Endothelial cell of umbilical vein (primary cell): ENCODE results near the gene VDR. TPM values are rescaled to one million over a fixed set of nuclear protein-coding genes. Genes with fewer than 3 reads are reported as not detected.

Experiments
- BruUV-seq: library from RNA; stranded (reverse); fragments of 400-500 nt; replicated peaks from 2 replicates; lab custom pipeline; 2021; lab: Mats Ljungman, UMichigan
- CTCF ChIA-PET: fragments of 300-600, 350-600 bp; sonication (Branson Sonifier 250); formaldehyde crosslinking; loops from one replicate; lab custom pipeline; 2021; ENCODE audit warnings: antibody characterized with exemption, inconsistent platforms; lab: Charles Lee
- POLR2A ChIA-PET: fragments of 300-600, 350-600 bp; sonication (Branson Sonifier 250); formaldehyde crosslinking; loops from one replicate; lab custom pipeline; 2021; ENCODE audit warnings: antibody characterized with exemption, inconsistent platforms; lab: Charles Lee
- DNase-seq: peaks from one replicate; pipeline ENCODE4 v3.0.0-alpha.2; 2011; ENCODE audit warnings: low read depth, low spot score
- FAIRE-seq: peaks from 2 replicates; lab custom pipeline; 2011; peaks lifted over from hg19 to GRCh38; lab: Jason Lieb, UNC
- H2AFZ ChIP-seq: 2 replicates; pipeline ENCODE4 v1.6.0; 2012; ENCODE audit warnings: low read depth, low read length, control low read depth, inconsistent platforms
- H3K27ac ChIP-seq: 2 replicates; pipeline ENCODE4 v1.5.1; 2011; ENCODE audit warnings: low read depth, mild to moderate bottlenecking, control low read depth, low read length, moderate library complexity; ENCODE audit not compliant: insufficient read depth
- H3K27me3 ChIP-seq, 2 experiments: 2 replicates each; pipeline versions ENCODE4 v1.6.0 to v1.6.1; 2011; ENCODE audit warnings: low read length in 2 of 2, mixed read lengths in 1 of 2; ENCODE audit not compliant: control insufficient read depth in 2 of 2, insufficient read depth in 2 of 2
- H3K36me3 ChIP-seq, 2 experiments: 2 replicates in 1 of 2; 3 replicates in 1 of 2; pipeline ENCODE4 v1.5.1; 2011; ENCODE audit warnings: low read length in 2 of 2, mild to moderate bottlenecking in 1 of 2, moderate library complexity in 1 of 2; ENCODE audit not compliant: control insufficient read depth in 2 of 2, insufficient read depth in 2 of 2; ENCODE audit errors: extremely low read depth in 1 of 2
- H3K4me1 ChIP-seq: 3 replicates; pipeline ENCODE4 v1.5.1; 2011; ENCODE audit warnings: mild to moderate bottlenecking, low read length; ENCODE audit not compliant: control insufficient read depth, insufficient read depth; ENCODE audit errors: extremely low read depth
- H3K4me2 ChIP-seq: 2 replicates; pipeline ENCODE4 v1.6.1; 2011; ENCODE audit warnings: low read length, control low read depth, mixed read lengths; ENCODE audit not compliant: insufficient read depth
- H3K4me3 ChIP-seq, 3 experiments: fragments of 200-600 bp in 1 of 3; sonication (generic), shearing (Covaris generic) in 1 of 3; replicated peaks in 1 of 3; 2 replicates each; pipeline ENCODE4 v1.5.1; 2011 to 2016; ENCODE audit warnings: control low read depth in 3 of 3, low read length in 3 of 3, mild to moderate bottlenecking in 2 of 3, inconsistent platforms in 1 of 3, low read depth in 1 of 3, moderate library complexity in 1 of 3; ENCODE audit not compliant: insufficient read depth in 1 of 3
- H3K79me2 ChIP-seq: 2 replicates; pipeline ENCODE4 v1.6.0; 2012; ENCODE audit warnings: low read length, inconsistent platforms; ENCODE audit not compliant: control insufficient read depth, insufficient read depth
- H3K9ac ChIP-seq: replicated peaks from 2 replicates; pipeline ENCODE3; 2011; ENCODE audit warnings: low read length, control low read depth; ENCODE audit not compliant: insufficient read depth; ENCODE audit errors: extremely low read depth
- H3K9me1 ChIP-seq: replicated peaks from 3 replicates; pipeline ENCODE4 v1.6.0; 2011; ENCODE audit warnings: mild to moderate bottlenecking, low read length; ENCODE audit not compliant: control insufficient read depth, insufficient read depth; ENCODE audit errors: extremely low read depth
- H3K9me3 ChIP-seq: replicated peaks from 2 replicates; pipeline ENCODE4 v1.5.1; 2012; ENCODE audit warnings: low read length, inconsistent platforms; ENCODE audit not compliant: control insufficient read depth, insufficient read depth
- H4K20me1 ChIP-seq: replicated peaks from 2 replicates; pipeline ENCODE3; 2011; ENCODE audit warnings: mild to moderate bottlenecking, low read length; ENCODE audit not compliant: control insufficient read depth, insufficient read depth; ENCODE audit errors: extremely low read depth
- CTCF ChIP-seq, 2 donors: IDR thresholded peaks; 1 replicate in 1 of 2; 2 replicates in 1 of 2; pipeline ENCODE4 v1.5.1; 2011; ENCODE audit warnings: low read length in 2 of 2, mild to moderate bottlenecking in 2 of 2, moderate library complexity in 2 of 2, control low read depth in 1 of 2, inconsistent platforms in 1 of 2, low read depth in 1 of 2; ENCODE audit not compliant: insufficient read depth in 1 of 2; ENCODE audit errors: extremely low read depth in 1 of 2
- EZH2 ChIP-seq: IDR thresholded peaks from 2 replicates; pipeline ENCODE4 v1.6.1; 2012; ENCODE audit warnings: borderline replicate concordance, low read depth, mild to moderate bottlenecking, moderate library complexity, low read length, inconsistent platforms; ENCODE audit not compliant: severe bottlenecking
- FOS ChIP-seq: IDR thresholded peaks from 2 replicates; pipeline ENCODE4 v1.6.1; 2011; ENCODE audit warnings: mild to moderate bottlenecking, low read length, moderate library complexity, borderline replicate concordance; ENCODE audit not compliant: insufficient read depth
- GATA2 ChIP-seq: IDR thresholded peaks from 2 replicates; pipeline ENCODE4 v1.7.0; 2011; ENCODE audit warnings: low read depth, mild to moderate bottlenecking, moderate library complexity, mixed read lengths, low read length; ENCODE audit not compliant: insufficient read length, insufficient read depth
- JUN ChIP-seq: IDR thresholded peaks from 2 replicates; pipeline ENCODE4 v1.6.1; 2011; ENCODE audit warnings: borderline replicate concordance, low read depth; ENCODE audit not compliant: insufficient read length, insufficient read depth
- MYC ChIP-seq: IDR thresholded peaks from one replicate; pipeline ENCODE4 v1.6.1; 2011; ENCODE audit warnings: mild to moderate bottlenecking, low read depth, low read length
- POLR2A ChIP-seq: IDR thresholded peaks from 2 replicates; pipeline ENCODE4 v1.6.1; 2012; ENCODE audit warnings: low read depth, mild to moderate bottlenecking, control low read depth, low read length
- POLR2AphosphoS5 ChIP-seq: IDR thresholded peaks from 2 replicates; pipeline ENCODE4 v1.6.1; 2012; ENCODE audit warnings: low read depth, mild to moderate bottlenecking, control low read depth, low read length, moderate library complexity; ENCODE audit not compliant: insufficient read depth
- dilution Hi-C: fragments of 300-500 bp; cut with MboI; formaldehyde crosslinking; loops from one replicate; pipeline ENCODE4 v1.15.0; 2019; ENCODE audit warnings: low sequenced_read_pairs; ENCODE audit not compliant: extremely low pct_ligation_motif_present
- intact Hi-C: fragments of 100-400 bp; cut with micrococcal nuclease; formaldehyde crosslinking; loops from one replicate; pipeline ENCODE4 v1.10.0; 2022
- polyA plus RNA-seq, 4 experiments: library from polyadenylated mRNA; depleted of rRNA in 3 of 4; stranded (reverse) in 3 of 4; unstranded in 1 of 4; fragments of >200 nt; gene quantifications; 2 replicates each; pipeline versions ENCODE4 v1.2.1 to v1.2.3, GENCODE V29; 2011 to 2012; ENCODE audit warnings: missing spikeins in 1 of 4
- total RNA-seq: library from RNA; stranded (reverse); gene quantifications from 2 replicates; pipeline ENCODE4 v1.2.3, GENCODE V29; 2021
- TF ChIP-seq, protein P1 (sequence below): IDR thresholded peaks from 2 replicates; pipeline ENCODE4 v1.6.1; 2011; ENCODE audit not compliant: insufficient read depth, insufficient read length

Gene VDR
- total and polyA plus RNA-seq, 2 donors (not counting 3 experiments of a cell fraction or from before 2014, with no cell fraction given), result 0.73 to 0.91 TPM

GRCh38 chr12:47800582-47800981 is 104.2 kb downstream of the VDR start:
- intact Hi-C loops (no loop called here), dilution Hi-C loops (no loop called here)
- Histone ChIP-seq H2AFZ (no peak overlapping the region), H3K4me3 (no peak overlapping the region), H3K36me3 (peaks cover 29 to 48% of the 10 kb centered on the region in 2 experiments), H3K9ac (no peak overlapping the region), H3K4me1 (peaks cover 53% of the 10 kb centered on the region), H3K9me1 (no peaks in the 10 kb centered on the region), H3K4me2 (no peak overlapping the region), H3K27ac (no peak overlapping the region), H3K9me3 (no peaks in the 10 kb centered on the region), H4K20me1 (peaks cover 6% of the 10 kb centered on the region), H3K79me2 (peaks cover 78% of the 10 kb centered on the region), H3K27me3 (no peaks in the 10 kb centered on the region)
- FAIRE-seq (peak; percentile 12), DNase-seq (no peak)
- ChIA-PET CTCF (interaction anchor here (3.1 to 15.8 kb wide), 3 partner anchors 17 to 35 kb away, joined by 10 to 427 read pairs (median 35); no protein-coding TSS in a partner anchor), POLR2A (no interaction called here)
- no TSS peak for BruUV-seq
- TF ChIP-seq GATA2 (no peak), MYC (no peak), JUN (no peak), FOS (no peak), CTCF (IDR thresholded peaks at IDR 0.05; ENCODE audit: extremely low read depth in 1 of 2, insufficient read depth in 1 of 2, low read depth in 1 of 2, low read length in 2 of 2) (no peak), EZH2 (no peak), POLR2A (no peak), POLR2AphosphoS5 (no peak)
- TF ChIP-seq, protein P1, sequence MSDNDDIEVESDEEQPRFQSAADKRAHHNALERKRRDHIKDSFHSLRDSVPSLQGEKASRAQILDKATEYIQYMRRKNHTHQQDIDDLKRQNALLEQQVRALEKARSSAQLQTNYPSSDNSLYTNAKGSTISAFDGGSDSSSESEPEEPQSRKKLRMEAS, result no peak
